ENCODE measurements around the gene FLT4.

DNA sequence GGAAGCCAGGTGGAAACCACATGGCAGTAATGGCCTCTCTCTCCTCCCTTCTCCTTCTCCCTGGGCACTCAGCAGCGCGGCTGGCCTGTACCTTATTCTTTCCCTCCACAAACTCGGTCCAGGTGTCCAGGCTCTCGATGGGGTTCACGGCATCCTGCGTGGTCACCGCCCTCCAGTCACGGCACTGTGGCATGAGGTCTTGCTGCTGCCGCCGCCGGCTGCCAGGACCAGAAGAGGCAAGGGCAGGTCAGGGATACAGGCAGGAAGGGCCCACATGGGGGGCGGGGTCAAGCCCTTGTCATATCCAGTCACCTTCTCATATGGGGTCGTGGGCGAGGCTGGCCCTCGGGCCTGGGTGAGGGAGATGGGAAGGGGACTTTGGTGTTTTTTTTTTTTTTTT, 25.6 kb downstream of the FLT4 start:
- TF ChIP-seq TAF1 (IDR thresholded peaks at IDR 0.05; ENCODE audit: low read depth), result no peak
- TF ChIP-seq RAD21 (IDR thresholded peaks at IDR 0.05; ENCODE audit: low read depth), result no peak
- TF ChIP-seq ZBTB7A (IDR thresholded peaks at IDR 0.05; ENCODE audit: low read depth), result no peak
- TF ChIP-seq, protein P1, sequence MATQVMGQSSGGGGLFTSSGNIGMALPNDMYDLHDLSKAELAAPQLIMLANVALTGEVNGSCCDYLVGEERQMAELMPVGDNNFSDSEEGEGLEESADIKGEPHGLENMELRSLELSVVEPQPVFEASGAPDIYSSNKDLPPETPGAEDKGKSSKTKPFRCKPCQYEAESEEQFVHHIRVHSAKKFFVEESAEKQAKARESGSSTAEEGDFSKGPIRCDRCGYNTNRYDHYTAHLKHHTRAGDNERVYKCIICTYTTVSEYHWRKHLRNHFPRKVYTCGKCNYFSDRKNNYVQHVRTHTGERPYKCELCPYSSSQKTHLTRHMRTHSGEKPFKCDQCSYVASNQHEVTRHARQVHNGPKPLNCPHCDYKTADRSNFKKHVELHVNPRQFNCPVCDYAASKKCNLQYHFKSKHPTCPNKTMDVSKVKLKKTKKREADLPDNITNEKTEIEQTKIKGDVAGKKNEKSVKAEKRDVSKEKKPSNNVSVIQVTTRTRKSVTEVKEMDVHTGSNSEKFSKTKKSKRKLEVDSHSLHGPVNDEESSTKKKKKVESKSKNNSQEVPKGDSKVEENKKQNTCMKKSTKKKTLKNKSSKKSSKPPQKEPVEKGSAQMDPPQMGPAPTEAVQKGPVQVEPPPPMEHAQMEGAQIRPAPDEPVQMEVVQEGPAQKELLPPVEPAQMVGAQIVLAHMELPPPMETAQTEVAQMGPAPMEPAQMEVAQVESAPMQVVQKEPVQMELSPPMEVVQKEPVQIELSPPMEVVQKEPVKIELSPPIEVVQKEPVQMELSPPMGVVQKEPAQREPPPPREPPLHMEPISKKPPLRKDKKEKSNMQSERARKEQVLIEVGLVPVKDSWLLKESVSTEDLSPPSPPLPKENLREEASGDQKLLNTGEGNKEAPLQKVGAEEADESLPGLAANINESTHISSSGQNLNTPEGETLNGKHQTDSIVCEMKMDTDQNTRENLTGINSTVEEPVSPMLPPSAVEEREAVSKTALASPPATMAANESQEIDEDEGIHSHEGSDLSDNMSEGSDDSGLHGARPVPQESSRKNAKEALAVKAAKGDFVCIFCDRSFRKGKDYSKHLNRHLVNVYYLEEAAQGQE (IDR thresholded peaks at IDR 0.05; ENCODE audit: low read depth), result no peak
- TF ChIP-seq, protein P2, sequence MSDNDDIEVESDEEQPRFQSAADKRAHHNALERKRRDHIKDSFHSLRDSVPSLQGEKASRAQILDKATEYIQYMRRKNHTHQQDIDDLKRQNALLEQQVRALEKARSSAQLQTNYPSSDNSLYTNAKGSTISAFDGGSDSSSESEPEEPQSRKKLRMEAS (IDR thresholded peaks at IDR 0.05), result no peak
- TF ChIP-seq FOXM1 (IDR thresholded peaks at IDR 0.05; ENCODE audit: borderline replicate concordance, low read depth), result no peak
- no peak for TF ChIP-seq TEAD4 (IDR thresholded peaks at IDR 0.05)

Data from Ishikawa (cell line).